Right ventricle myocardium inferior (tissue), 1 donor: ENCODE results near the gene GRB2. TPM values are rescaled to one million over a fixed set of nuclear protein-coding genes. Genes with fewer than 3 reads are reported as not detected.
"Not testable (repeated sequence)": the region's sequence is repeated elsewhere in the genome, so short reads cannot be mapped to it uniquely, and the experiment has no call there.

Experiments used
- ATAC-seq: fragments of 200-7000 bp; cut with Tn5 transposase; one replicate; pipeline ENCODE4 v1.9.1; 2020; ENCODE audit warnings: mild to moderate bottlenecking, moderate library complexity
- DNase-seq: peaks from one replicate; pipeline ENCODE4 v3.0.0; 2021; ENCODE audit errors: missing footprints
- intact Hi-C: fragments of 100-400 bp; cut with DNase I; formaldehyde crosslinking; loops from one replicate; pipeline ENCODE4 v1.11.0; 2022
- total RNA-seq: library from RNA; stranded (reverse); fragmentation: NEBNext Ultra II Directional; extraction: Animal tissue kit (Norgen Biotek cat#: 25700); gene quantifications from one replicate; pipeline ENCODE4 v1.2.1, GENCODE V29; 2021
- donor health status: DM: no; HTN: yes; CAD: no; lungs with severe emphysema.

Gene GRB2
- total RNA-seq, 1 donor from 2014 or later = 59.0 TPM

GRCh38 chr17:75307957-75308731, 97.3 kb downstream of the GRB2 start:
- DNase-seq = no peak
- no peak for ATAC-seq
- intact Hi-C loops = no loop called here

- no peak for DNase-seq
- ATAC-seq = no peak
- intact Hi-C loops = no loop called here
Measured at GRCh38 chr17:75301502-75302206, 103.8 kb downstream of the GRB2 start.

- DNase-seq (no peak), ATAC-seq (no peak)
- intact Hi-C loops = no loop called here
Measured at GRCh38 chr17:75301049-75301448, 104.4 kb downstream of the GRB2 start.

GRCh38 chr17:75300280-75300679, 105.2 kb downstream of the GRB2 start:
- ATAC-seq = no peak
- DNase-seq = no peak
- intact Hi-C loops = no loop called here

- intact Hi-C loops = no loop called here
- peak; percentile 53 for ATAC-seq
- no peak for DNase-seq
Measured at GRCh38 chr17:75295201-75296158, 110.0 kb downstream of the GRB2 start.

- intact Hi-C loops, ATAC-seq: not testable (repeated sequence)
- DNase-seq = peak; percentile 77
Measured at GRCh38 chr17:75292810-75293448, 112.5 kb downstream of the GRB2 start.

GRCh38 chr17:75289832-75290337, 115.6 kb downstream of the GRB2 start:
- intact Hi-C loops = loop anchor here (2.0 kb wide), 1 partner anchor 19 kb away; the partner anchor contains the start of gene MIF4GD
- DNase-seq (peak; percentile 88), ATAC-seq (no peak)

- peak; percentile 99 for DNase-seq
- intact Hi-C loops = loop anchor here (2.0 kb wide), 1 partner anchor 18 kb away; the partner anchor contains the start of gene MIF4GD
- ATAC-seq = peak; percentile 99
Measured at GRCh38 chr17:75289115-75289831, 116.2 kb downstream of the GRB2 start, which contains the start of gene SLC25A19. SLC25A19 (minus strand) TSS chr17:75289433; CDS start chr17:75286764, 2,669 bp downstream.

GRCh38 chr17:75288770-75289114, 116.7 kb downstream of the GRB2 start:
- ATAC-seq (peak; percentile 14), DNase-seq (no peak)
- intact Hi-C loops = loop anchor here (2.0 kb wide), 1 partner anchor 18 kb away; the partner anchor contains the start of gene MIF4GD

- DNase-seq (no peak), ATAC-seq (no peak)
- intact Hi-C loops = loop anchor here (2.0 kb wide), 1 partner anchor 18 kb away; the partner anchor contains the start of gene MIF4GD
Measured at GRCh38 chr17:75288359-75288758, 117.1 kb downstream of the GRB2 start.

- no peak for DNase-seq
- intact Hi-C loops = no loop called here
- ATAC-seq = no peak
Measured at GRCh38 chr17:75287221-75287620, 118.3 kb downstream of the GRB2 start.

- ATAC-seq (no peak), DNase-seq (no peak)
- intact Hi-C loops = no loop called here
Measured at GRCh38 chr17:75285123-75285522, 120.4 kb downstream of the GRB2 start.

GRCh38 chr17:75280189-75280588, 125.3 kb downstream of the GRB2 start:
- ATAC-seq, intact Hi-C loops, DNase-seq: not testable (repeated sequence)

- intact Hi-C loops = no loop called here
- ATAC-seq (no peak), DNase-seq (no peak)
Measured at GRCh38 chr17:75277664-75278071, 127.8 kb downstream of the GRB2 start.

- no peak for ATAC-seq
- intact Hi-C loops = no loop called here
- no peak for DNase-seq
Measured at GRCh38 chr17:75273977-75274708, 131.3 kb downstream of the GRB2 start.

- DNase-seq = no peak
- no peak for ATAC-seq
- intact Hi-C loops = no loop called here
Measured at GRCh38 chr17:75272848-75273184, 132.7 kb downstream of the GRB2 start.
